ENCODE results near the gene YPEL3.
"Not testable (repeated sequence)": the region's sequence is repeated elsewhere in the genome, so short reads cannot be mapped to it uniquely, and the experiment has no call there.

Gene YPEL3

GRCh38 chr16:30096105-30096861 is at the start of gene YPEL3:
Gene YPEL3, minus strand, starts transcription at chr16:30096213. Its CDS starts 731 bp downstream, at chr16:30095482.
- DNase-seq: no peak

GRCh38 chr16:30145657-30146056 is 49.6 kb upstream of the YPEL3 start:
- no peak for DNase-seq

- no peak for DNase-seq
Observed at GRCh38 chr16:30144917-30145316, 48.9 kb upstream of the YPEL3 start.

- no peak for DNase-seq
Observed at GRCh38 chr16:30144017-30144416, 48.0 kb upstream of the YPEL3 start.

- no peak for DNase-seq
Observed at GRCh38 chr16:30143347-30143702, 47.3 kb upstream of the YPEL3 start.

GRCh38 chr16:30142672-30143346 is 46.8 kb upstream of the YPEL3 start:
- no peak for DNase-seq

GRCh38 chr16:30141750-30142149 is 45.7 kb upstream of the YPEL3 start:
- no peak for DNase-seq

- no peak for DNase-seq
Observed at GRCh38 chr16:30139583-30140481, 43.8 kb upstream of the YPEL3 start.

- DNase-seq: no peak
Observed at GRCh38 chr16:30137897-30138296, 41.9 kb upstream of the YPEL3 start.

GRCh38 chr16:30136971-30137605 is 41.1 kb upstream of the YPEL3 start:
- no peak for DNase-seq

GRCh38 chr16:30132591-30132990 is 36.6 kb upstream of the YPEL3 start:
- no peak for DNase-seq

- DNase-seq: peak; percentile 69
Observed at GRCh38 chr16:30131869-30132475, 36.0 kb upstream of the YPEL3 start.

GRCh38 chr16:30127993-30128392 is 32.0 kb upstream of the YPEL3 start:
- no peak for DNase-seq

- not testable (repeated sequence) for DNase-seq
Observed at GRCh38 chr16:30125690-30126089, 29.7 kb upstream of the YPEL3 start.

GRCh38 chr16:30124985-30125379 is 29.0 kb upstream of the YPEL3 start:
- DNase-seq: no peak

GRCh38 chr16:30122604-30123160 is 26.7 kb upstream of the YPEL3 start:
- no peak for DNase-seq

GRCh38 chr16:30121741-30122571 is 25.9 kb upstream of the YPEL3 start:
- no peak for DNase-seq

- no peak for DNase-seq
Observed at GRCh38 chr16:30120340-30121105, 24.5 kb upstream of the YPEL3 start.

- DNase-seq: no peak
Observed at GRCh38 chr16:30119428-30119827, 23.4 kb upstream of the YPEL3 start.

GRCh38 chr16:30117768-30118167 is 21.8 kb upstream of the YPEL3 start:
- no peak for DNase-seq

Measured in NCI-H1436 treated with DMSO at 0.1 percent for 48 hours (cell line).